ENCODE data around the gene ARHGAP30.
"Not testable (repeated sequence)": the region's sequence is repeated elsewhere in the genome, so short reads cannot be mapped to it uniquely, and the experiment has no call there.

The ARHGAP30 gene

DNA sequence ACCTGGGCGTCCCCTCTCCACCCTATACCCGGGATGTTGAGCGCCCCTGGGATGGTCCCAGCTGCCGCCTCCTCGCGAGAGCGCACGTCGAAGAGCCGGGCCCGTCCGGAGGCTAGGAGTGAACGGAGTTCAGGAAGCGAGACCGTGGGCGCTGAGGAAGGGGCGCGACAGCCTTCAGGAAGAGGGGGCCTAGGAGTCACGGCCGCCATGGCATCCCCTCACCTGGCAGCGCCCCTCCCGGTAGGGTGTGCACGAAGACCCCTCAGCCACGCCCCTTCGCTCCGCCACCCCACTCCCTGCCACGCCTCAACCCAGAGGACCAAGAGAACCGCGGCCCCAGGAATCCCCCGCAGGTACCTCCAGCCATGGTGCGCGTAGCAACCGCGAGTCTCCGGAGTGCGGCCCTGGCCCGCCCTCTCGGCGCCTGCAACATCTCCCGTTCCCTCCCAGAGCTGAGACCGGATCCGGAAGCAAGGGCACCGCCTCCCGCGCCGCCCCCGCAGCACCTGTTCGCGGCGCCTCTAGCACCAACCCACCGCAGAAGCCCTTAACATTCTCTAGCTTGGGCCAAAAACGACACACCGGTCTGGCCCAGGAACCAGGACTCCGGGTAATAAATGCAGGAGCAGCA, 31.1 kb downstream of the ARHGAP30 start, which contains the start of gene TSTD1:
Gene TSTD1, minus strand, starts transcription at position 442 of the 631 bp plus-strand sequence. Its CDS starts 75 bp downstream, at position 367.
- peak; percentile 39 for DNase-seq

DNA sequence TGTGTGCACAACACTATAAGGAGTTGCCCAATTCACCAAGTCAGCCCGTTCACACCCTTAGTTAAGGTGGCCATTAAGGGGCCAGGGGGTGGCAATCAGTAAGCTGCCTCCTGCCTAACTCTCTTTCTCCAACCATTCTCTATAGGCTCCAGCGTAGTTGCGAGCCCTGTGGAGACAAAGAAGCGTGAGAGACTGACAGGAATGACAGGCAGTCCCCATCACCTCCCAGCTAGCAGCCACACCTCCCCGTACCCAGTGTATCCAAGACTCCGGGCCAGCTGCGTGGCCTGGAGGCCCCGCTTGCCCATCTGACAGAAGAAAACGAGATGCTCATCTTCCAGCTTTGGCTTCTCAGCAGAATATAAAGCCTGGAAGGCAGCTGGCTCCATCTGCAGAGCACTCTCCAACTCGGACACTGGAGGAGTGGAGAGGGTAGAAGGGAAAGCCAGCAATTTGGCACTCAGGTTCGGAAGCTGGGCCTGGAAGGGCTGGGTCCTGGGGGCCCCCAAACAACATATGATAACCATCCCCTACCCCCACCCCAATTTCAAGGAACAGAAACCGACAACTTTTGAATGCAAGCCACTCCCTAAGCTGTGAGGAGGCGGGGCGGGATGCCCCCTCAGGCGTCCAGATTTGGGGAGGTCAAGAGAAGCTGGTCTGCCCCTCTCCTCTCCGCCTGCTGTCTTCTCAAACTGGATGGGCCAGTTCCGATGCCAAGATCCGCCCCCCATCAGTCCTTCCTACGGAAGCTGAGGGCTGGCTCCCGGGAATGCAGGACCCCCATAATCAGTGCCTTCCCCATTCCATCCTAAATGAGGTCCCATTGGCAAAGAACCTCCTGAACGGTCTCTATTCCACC, 31.8 kb downstream of the ARHGAP30 start:
- no peak for DNase-seq

- DNase-seq: no peak
Measured at GRCh38 chr1:161033751-161034150, 35.9 kb downstream of the ARHGAP30 start.

DNA sequence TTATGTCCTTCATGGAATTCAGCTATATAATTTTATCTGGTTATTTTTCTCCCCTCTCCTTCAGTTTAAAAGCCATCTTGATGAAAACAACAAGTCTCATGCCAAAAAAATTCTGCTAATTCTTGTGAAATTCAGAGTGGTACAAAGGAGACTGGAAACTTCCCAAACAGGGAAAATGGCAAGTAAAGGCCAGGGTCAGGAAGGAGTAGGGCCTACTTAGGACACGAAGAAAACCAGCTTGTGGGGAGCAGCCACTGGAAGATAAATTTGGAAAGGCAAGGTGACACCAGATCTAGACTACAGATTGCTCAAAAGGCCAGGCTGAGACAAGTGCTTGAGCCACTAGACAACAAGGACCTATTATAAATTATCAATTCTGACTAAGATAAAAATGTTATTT, 37.3 kb downstream of the ARHGAP30 start:
- DNase-seq: no peak

DNA sequence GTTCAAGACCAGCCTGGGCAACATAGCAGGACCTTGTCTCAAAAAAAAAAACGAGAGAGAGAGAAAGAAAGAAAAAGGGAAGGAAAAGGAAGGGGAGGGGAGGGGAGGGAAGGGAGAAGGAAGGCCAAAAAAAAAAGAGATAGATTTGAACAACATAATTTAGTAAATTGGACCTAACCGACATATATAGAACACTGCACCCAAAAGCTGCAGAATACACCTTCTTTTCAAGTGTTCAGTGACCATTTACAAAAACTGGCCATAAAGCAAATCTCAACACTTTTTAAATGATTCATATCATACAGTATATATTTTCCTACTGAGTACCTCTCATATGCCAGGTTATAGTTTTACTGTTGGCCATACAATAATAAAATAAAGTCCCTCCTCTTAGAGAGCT, 37.8 kb downstream of the ARHGAP30 start:
- DNase-seq: no peak

DNA sequence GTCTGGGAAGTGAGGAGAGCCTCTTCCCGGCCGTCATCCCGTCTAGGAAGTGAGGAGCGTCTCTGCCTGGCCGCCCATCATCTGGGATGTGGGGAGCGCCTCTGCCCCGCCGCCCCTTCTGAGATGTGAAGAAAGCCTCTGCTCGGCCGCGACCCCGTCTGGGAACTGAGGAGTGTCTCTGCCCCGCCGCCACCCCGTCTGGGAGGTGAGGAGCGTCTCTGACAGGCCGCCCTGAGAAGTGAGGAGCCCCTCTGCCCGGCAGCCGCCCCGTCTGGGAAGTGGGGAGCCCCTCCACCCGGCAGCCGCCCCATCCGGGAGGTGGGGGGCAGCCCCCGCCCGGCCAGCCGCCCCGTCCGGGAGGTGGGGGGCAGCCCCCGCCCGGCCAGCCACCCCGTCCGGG, 40.2 kb downstream of the ARHGAP30 start:
- not testable (repeated sequence) for DNase-seq

DNA sequence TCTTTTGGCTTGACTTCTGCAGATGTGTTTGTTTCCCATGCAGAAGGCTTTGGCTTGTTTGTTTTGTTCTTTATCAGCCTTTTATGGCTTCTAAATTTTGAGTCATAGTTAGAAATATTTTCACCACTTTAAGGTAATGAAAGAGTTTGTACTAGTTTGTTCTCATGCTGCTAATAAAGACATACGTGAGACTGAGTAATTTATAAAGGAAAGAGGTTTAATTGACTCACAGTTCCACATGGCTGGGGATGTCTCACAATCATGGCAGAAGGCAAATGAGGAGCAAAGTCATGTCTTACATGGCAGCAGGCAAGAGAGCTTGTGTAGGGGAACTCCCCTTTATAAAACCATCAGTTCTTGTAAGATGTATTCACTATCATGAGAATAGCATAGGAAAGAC, 42.7 kb downstream of the ARHGAP30 start:
- not testable (repeated sequence) for DNase-seq

DNA sequence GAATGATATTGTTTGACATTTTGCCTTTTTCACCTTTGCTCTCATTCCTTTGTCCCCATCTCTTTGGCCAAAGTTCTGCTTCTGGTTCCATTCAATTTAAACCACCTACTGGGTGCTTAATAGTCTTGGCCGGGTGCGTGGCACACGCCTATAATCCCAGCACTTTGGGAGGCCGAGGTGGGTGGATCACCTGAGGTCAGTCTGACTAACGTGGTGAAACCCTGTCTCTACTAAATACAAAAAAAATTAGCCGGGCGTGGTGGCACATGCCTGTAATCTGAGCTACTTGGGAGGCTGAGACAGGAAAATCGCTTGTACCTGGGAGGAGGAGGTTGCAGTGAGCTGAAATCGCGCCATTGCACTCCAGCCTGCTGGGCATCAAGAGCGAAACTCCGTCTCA, 47.3 kb downstream of the ARHGAP30 start:
- not testable (repeated sequence) for DNase-seq

- DNase-seq: no peak
Measured at GRCh38 chr1:161021970-161022353, 47.7 kb downstream of the ARHGAP30 start.

DNA sequence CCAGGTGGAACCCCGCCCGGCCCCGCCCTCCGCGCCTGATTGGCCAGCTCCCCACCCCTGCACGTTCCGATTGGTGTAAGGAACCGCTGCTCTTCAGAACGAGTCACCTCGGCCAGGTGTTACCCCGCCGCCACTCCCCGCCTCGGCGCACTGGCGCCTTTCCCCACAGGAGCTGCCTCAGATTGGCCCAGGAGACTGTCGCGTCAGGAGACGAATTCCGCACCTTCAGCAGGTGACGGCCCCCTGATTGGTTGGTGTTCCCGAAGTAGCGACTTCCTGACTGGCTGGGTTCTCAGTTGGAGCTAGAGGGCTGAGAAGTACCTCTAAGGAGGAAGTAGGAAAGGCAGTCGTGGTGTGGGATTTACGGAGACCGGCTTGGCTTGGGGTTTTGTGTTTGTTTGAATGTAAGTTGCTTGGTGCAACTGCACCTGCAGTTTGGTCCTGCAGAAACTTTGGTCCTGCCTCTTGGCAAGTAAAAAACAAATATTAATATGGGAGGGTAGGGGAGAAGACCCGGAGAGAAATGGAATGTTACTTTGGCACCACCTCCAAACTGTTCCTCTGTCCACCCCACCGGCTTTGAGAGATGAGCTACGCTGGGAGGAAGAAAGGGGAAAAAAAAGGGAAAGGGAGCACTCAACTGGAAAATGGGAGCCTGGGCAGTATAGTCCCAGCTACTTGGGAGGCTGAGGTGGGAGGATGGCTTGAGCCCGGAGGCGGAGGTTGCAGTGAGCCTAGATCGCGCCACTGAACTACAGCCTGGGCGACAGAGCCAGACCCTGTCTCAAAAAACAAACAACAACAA, 48.3 kb downstream of the ARHGAP30 start:
- peak; percentile 90 for DNase-seq

DNA sequence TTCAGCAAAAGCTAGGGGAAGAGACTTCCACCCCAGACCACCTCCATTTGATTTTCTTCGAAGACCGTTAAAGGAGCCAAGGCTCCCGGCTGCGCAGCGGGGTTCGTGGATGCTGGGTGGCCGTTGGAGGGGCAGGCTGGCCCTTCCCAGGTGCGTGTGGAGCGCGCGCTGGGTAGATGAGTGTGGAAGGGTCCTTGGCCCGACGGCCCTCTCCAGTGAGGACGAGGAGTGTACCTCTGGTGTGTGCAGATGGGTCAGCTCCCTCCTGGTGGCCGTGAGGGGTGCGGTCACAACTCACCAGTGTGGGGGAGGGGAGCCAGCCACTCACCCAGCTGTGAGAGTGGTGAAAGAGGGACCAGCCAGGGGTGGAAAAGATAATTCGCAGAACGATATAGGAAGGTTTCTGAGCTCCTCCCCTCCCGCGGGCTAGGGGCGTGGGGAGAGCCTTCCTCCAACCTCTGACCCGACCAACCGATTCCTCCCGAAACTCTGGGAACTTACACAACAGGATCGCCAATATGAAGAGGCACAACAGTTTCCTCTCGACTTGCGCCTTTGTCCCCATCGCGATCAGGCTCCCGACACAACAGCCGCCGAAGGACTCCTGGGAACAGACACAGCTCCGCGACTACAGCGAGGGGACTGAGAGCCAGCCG, 49.1 kb downstream of the ARHGAP30 start, which contains the start of gene F11R:
Gene F11R, minus strand, starts transcription at position 644 of the 656 bp plus-strand sequence. Its CDS starts 79 bp downstream, at position 565.
- peak; percentile 49 for DNase-seq

GRCh38 chr1:161019751-161020495, 49.8 kb downstream of the ARHGAP30 start:
- peak; percentile 48 for DNase-seq

- not testable (repeated sequence) for DNase-seq
Measured at GRCh38 chr1:161019111-161019660, 50.5 kb downstream of the ARHGAP30 start.

GRCh38 chr1:161018631-161018930, 51.1 kb downstream of the ARHGAP30 start:
- no peak for DNase-seq

DNA sequence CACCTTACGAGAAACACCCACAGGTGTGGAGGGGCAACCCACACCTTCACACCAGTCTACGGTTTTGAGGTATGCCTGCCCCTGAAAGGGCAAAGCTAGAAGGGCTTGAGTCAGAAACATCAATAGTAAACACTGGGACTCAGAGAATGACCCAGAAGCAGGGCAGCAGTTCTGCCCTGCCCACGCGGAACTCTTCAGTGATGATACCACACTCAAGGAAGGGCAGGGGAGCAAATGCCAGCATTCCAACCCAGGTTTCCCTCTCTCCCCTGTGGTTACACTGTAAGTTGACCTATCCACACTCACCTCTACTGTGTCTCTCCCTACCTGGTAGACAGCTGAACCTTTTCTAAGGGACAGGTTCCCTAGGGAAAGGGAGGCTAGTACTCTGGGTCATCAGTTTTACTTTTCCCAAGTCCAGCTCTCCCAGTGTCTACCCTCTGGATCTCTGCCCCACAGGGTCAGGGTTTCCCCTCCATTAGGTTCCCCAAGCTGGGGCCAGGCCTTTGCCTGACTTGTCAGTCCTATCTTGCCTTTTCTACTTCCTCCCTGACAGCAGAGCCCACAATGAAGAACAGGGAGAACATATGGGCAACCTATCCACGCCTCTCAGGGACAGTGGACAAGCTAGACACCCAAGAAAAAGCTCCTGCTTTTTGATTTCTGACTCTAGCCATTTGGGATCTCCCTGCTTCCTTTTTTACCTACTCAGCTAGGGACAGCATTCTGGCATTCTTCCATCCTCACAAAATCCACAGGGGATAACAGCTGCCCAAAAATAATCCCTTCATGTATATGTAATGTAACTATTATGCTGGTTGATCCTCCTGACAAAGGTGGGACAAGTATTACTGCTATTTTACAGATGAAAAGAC, 51.7 kb downstream of the ARHGAP30 start:
- no peak for DNase-seq

DNA sequence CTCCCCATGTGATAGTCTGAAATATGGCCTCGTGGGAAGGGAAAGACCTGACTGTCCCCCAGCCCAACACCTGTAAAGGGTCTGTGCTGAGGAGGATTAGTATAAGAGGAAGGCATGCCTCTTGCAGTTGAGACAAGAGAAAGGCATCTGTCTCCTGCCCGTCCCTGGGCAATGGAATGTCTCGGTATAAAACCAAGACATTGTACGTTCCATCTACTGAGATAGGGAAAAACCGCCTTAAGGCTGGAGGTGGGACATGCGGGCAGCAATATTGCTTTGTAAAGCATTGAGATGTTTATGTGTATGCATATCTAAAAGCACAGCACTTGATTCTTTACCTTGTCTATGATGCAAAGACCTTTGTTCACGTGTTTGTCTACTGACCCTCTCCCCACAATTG, 52.5 kb downstream of the ARHGAP30 start:
- DNase-seq: not testable (repeated sequence)

DNA sequence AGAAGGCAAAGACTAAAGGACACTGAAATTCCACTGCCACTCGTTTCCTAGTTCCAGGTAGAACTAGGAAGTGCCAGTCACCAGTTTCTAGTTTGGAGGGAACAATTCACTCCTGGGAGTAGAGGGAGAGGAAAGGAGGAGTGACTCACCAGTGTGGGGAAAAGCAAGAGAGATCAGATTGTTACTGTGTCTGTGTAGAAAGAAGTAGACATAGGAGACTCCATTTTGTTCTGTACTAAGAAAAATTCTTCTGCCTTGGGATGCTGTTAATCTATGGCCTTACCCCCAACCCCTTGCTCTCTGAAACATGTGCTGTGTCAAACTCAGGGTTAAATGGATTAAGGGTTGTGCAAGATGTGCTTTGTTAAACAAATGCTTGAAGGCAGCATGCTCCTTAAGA, 53.0 kb downstream of the ARHGAP30 start:
- DNase-seq: not testable (repeated sequence)

DNA sequence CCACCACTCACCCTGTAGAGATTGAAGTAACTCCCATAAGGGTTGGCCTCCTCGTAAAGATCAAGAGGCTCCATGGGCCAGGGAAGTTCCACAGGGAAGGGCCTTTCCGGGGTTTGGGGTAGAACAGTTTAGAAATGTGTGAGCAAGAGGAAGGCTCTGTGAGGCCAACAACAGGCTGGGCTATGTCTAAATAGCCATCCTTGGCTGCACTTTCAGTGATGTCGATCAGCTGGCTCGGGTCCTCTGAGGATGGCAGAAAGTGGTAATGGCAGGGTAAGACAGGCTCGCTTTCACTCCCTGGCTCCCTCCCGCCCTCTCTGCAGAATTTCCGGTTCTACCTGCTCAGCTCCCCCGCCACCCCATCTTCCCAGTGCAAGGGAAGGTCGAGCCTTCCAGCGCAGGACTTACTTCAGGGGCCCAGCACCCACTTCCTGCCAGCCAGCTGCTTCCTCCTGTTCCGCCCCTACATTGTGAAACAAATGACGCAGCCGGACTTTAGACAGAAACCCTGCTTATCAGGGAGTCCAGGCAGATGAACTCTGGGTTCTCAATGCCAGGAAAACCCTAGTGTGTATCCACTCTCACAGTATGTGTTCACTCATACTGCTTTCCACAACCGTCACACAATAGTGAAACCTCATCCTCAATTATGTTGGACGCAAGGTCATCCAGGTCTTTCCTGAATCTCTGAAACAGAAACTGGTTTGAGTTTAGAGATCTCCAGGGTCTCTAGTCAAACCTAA, 56.0 kb downstream of the ARHGAP30 start:
- no peak for DNase-seq

GRCh38 chr1:161013131-161013487, 56.6 kb downstream of the ARHGAP30 start:
- no peak for DNase-seq

GRCh38 chr1:161012420-161012819, 57.3 kb downstream of the ARHGAP30 start:
- no peak for DNase-seq
